ENCODE data around the gene PRIM2. TPM values are rescaled to one million over a fixed set of nuclear protein-coding genes. Genes with fewer than 3 reads are reported as not detected.
"Not testable (repeated sequence)": the region's sequence is repeated elsewhere in the genome, so short reads cannot be mapped to it uniquely, and the experiment has no call there.

PRIM2 gene
- total and polyA plus RNA-seq, 2 experiments from 2014 or later, result 45.5 to 75.2 TPM

- not testable (repeated sequence) for H3K27me3 Mint-ChIP-seq (ENCODE audit: insufficient read depth, low read depth, poor library complexity); H3K4me2 ChIP-seq
- ATAC-seq, result peak; percentile 85
Observed at GRCh38 chr6:57551961-57552360, 234.5 kb downstream of the PRIM2 start.

GRCh38 chr6:57557855-57558254, 240.4 kb downstream of the PRIM2 start:
- not testable (repeated sequence) for H3K9me3 Mint-ChIP-seq; ATAC-seq; H3K79me2 ChIP-seq (replicated peaks; ENCODE audit: insufficient read depth); H3K27ac Mint-ChIP-seq; H3K4me3 ChIP-seq; H3K9me2 ChIP-seq (ENCODE audit: insufficient read depth); H3K4me1 Mint-ChIP-seq; H3K27ac ChIP-seq (ENCODE audit: low read depth); DNase-seq (ENCODE audit: low spot score); H2AFZ ChIP-seq; H3K36me3 Mint-ChIP-seq (ENCODE audit: low read depth); H3K4me3 Mint-ChIP-seq; H3F3A ChIP-seq (replicated peaks; ENCODE audit: low read depth); H3K4me2 ChIP-seq; H4K20me1 ChIP-seq (replicated peaks; ENCODE audit: insufficient read depth); H3K27me3 ChIP-seq (ENCODE audit: insufficient read depth); H3K36me3 ChIP-seq (ENCODE audit: insufficient read depth); H3K4me1 ChIP-seq (ENCODE audit: insufficient read depth); H3K27me3 Mint-ChIP-seq (ENCODE audit: insufficient read depth, low read depth, poor library complexity)

More at GRCh38 chr6:57551961-57552360, 234.5 kb downstream of the PRIM2 start:
- not testable (repeated sequence) for H3K27ac ChIP-seq (ENCODE audit: low read depth); H3K27ac Mint-ChIP-seq; H3K9me3 Mint-ChIP-seq; H3K4me3 ChIP-seq; H3K36me3 ChIP-seq (ENCODE audit: insufficient read depth); H3K9me2 ChIP-seq (ENCODE audit: insufficient read depth); H3K4me1 Mint-ChIP-seq; H3K27me3 ChIP-seq (ENCODE audit: insufficient read depth); H3K4me3 Mint-ChIP-seq; H3K36me3 Mint-ChIP-seq (ENCODE audit: low read depth); H4K20me1 ChIP-seq (replicated peaks; ENCODE audit: insufficient read depth); H3K4me1 ChIP-seq (ENCODE audit: insufficient read depth); DNase-seq (ENCODE audit: low spot score); H2AFZ ChIP-seq; H3F3A ChIP-seq (replicated peaks; ENCODE audit: low read depth); H3K79me2 ChIP-seq (replicated peaks; ENCODE audit: insufficient read depth)

GRCh38 chr6:57559170-57559569, 241.7 kb downstream of the PRIM2 start:
- not testable (repeated sequence) for H2AFZ ChIP-seq; H3K4me3 Mint-ChIP-seq; H3K4me1 Mint-ChIP-seq; H3K79me2 ChIP-seq (replicated peaks; ENCODE audit: insufficient read depth); H3K36me3 Mint-ChIP-seq (ENCODE audit: low read depth); H3K9me3 Mint-ChIP-seq; H3K9me2 ChIP-seq (ENCODE audit: insufficient read depth); H3F3A ChIP-seq (replicated peaks; ENCODE audit: low read depth); H3K27ac ChIP-seq (ENCODE audit: low read depth); DNase-seq (ENCODE audit: low spot score); H3K4me1 ChIP-seq (ENCODE audit: insufficient read depth); H3K4me3 ChIP-seq; H3K36me3 ChIP-seq (ENCODE audit: insufficient read depth); H4K20me1 ChIP-seq (replicated peaks; ENCODE audit: insufficient read depth); ATAC-seq; H3K4me2 ChIP-seq; H3K27me3 ChIP-seq (ENCODE audit: insufficient read depth); H3K27ac Mint-ChIP-seq; H3K27me3 Mint-ChIP-seq (ENCODE audit: insufficient read depth, low read depth, poor library complexity)

- H3K79me2 ChIP-seq (replicated peaks; ENCODE audit: insufficient read depth); ATAC-seq; H4K20me1 ChIP-seq (replicated peaks; ENCODE audit: insufficient read depth); H3K4me1 Mint-ChIP-seq; H3K27ac Mint-ChIP-seq; H2AFZ ChIP-seq; H3K4me3 Mint-ChIP-seq; H3K36me3 Mint-ChIP-seq (ENCODE audit: low read depth); H3K36me3 ChIP-seq (ENCODE audit: insufficient read depth); H3K4me3 ChIP-seq; H3K27me3 ChIP-seq (ENCODE audit: insufficient read depth); H3K9me3 Mint-ChIP-seq; H3K27me3 Mint-ChIP-seq (ENCODE audit: insufficient read depth, low read depth, poor library complexity); H3K4me1 ChIP-seq (ENCODE audit: insufficient read depth); H3F3A ChIP-seq (replicated peaks; ENCODE audit: low read depth); H3K27ac ChIP-seq (ENCODE audit: low read depth); DNase-seq (ENCODE audit: low spot score); H3K9me2 ChIP-seq (ENCODE audit: insufficient read depth); H3K4me2 ChIP-seq: not testable (repeated sequence)
Observed at GRCh38 chr6:57562233-57562632, 244.8 kb downstream of the PRIM2 start.

- not testable (repeated sequence) for H3K27ac Mint-ChIP-seq; DNase-seq (ENCODE audit: low spot score); H2AFZ ChIP-seq; H3K4me2 ChIP-seq; H3K27me3 ChIP-seq (ENCODE audit: insufficient read depth); H3K27ac ChIP-seq (ENCODE audit: low read depth); H3K9me2 ChIP-seq (ENCODE audit: insufficient read depth); H3F3A ChIP-seq (replicated peaks; ENCODE audit: low read depth); H3K4me1 ChIP-seq (ENCODE audit: insufficient read depth); H3K4me1 Mint-ChIP-seq; H3K4me3 Mint-ChIP-seq; H4K20me1 ChIP-seq (replicated peaks; ENCODE audit: insufficient read depth); H3K36me3 ChIP-seq (ENCODE audit: insufficient read depth); ATAC-seq; H3K9me3 Mint-ChIP-seq; H3K79me2 ChIP-seq (replicated peaks; ENCODE audit: insufficient read depth); H3K4me3 ChIP-seq; H3K36me3 Mint-ChIP-seq (ENCODE audit: low read depth); H3K27me3 Mint-ChIP-seq (ENCODE audit: insufficient read depth, low read depth, poor library complexity)
Observed at GRCh38 chr6:57572119-57572518, 254.7 kb downstream of the PRIM2 start.

- not testable (repeated sequence) for H3K27ac Mint-ChIP-seq; H3K4me3 ChIP-seq; H3K9me2 ChIP-seq (ENCODE audit: insufficient read depth); H3K79me2 ChIP-seq (replicated peaks; ENCODE audit: insufficient read depth); H3K4me2 ChIP-seq; H2AFZ ChIP-seq; ATAC-seq; H4K20me1 ChIP-seq (replicated peaks; ENCODE audit: insufficient read depth); H3K4me1 ChIP-seq (ENCODE audit: insufficient read depth); H3F3A ChIP-seq (replicated peaks; ENCODE audit: low read depth); H3K36me3 Mint-ChIP-seq (ENCODE audit: low read depth); H3K36me3 ChIP-seq (ENCODE audit: insufficient read depth); H3K27me3 Mint-ChIP-seq (ENCODE audit: insufficient read depth, low read depth, poor library complexity); H3K27me3 ChIP-seq (ENCODE audit: insufficient read depth); H3K9me3 Mint-ChIP-seq; H3K4me3 Mint-ChIP-seq; H3K4me1 Mint-ChIP-seq; DNase-seq (ENCODE audit: low spot score); H3K27ac ChIP-seq (ENCODE audit: low read depth)
Observed at GRCh38 chr6:57572844-57573243, 255.4 kb downstream of the PRIM2 start.

GRCh38 chr6:57577023-57577422, 259.6 kb downstream of the PRIM2 start:
- not testable (repeated sequence) for DNase-seq (ENCODE audit: low spot score); H3K27ac Mint-ChIP-seq; H3K4me2 ChIP-seq; H3K27me3 Mint-ChIP-seq (ENCODE audit: insufficient read depth, low read depth, poor library complexity); H3F3A ChIP-seq (replicated peaks; ENCODE audit: low read depth); H3K79me2 ChIP-seq (replicated peaks; ENCODE audit: insufficient read depth); H3K4me3 Mint-ChIP-seq; H3K4me3 ChIP-seq; H3K9me2 ChIP-seq (ENCODE audit: insufficient read depth); ATAC-seq; H3K4me1 ChIP-seq (ENCODE audit: insufficient read depth); H3K9me3 Mint-ChIP-seq; H2AFZ ChIP-seq; H3K4me1 Mint-ChIP-seq; H3K27me3 ChIP-seq (ENCODE audit: insufficient read depth); H4K20me1 ChIP-seq (replicated peaks; ENCODE audit: insufficient read depth); H3K36me3 ChIP-seq (ENCODE audit: insufficient read depth); H3K27ac ChIP-seq (ENCODE audit: low read depth); H3K36me3 Mint-ChIP-seq (ENCODE audit: low read depth)

Measured in GM23338 (cell line).